GM21528 (cell line): ENCODE data around the gene CDK5RAP3.

Source experiments
- ATAC-seq: cut with Tn5 transposase; IDR thresholded peaks from one replicate; pipeline ENCODE4 v1.9.1; 2021; ENCODE audit warnings: mild to moderate bottlenecking, moderate library complexity; ENCODE audit not compliant: unreplicated experiment, low FRiP score

CDK5RAP3 gene

GRCh38 chr17:47946929-47947397 is 23.9 kb upstream of the CDK5RAP3 start:
- ATAC-seq: no peak

- ATAC-seq: no peak
These were observed 22.2 kb upstream of the CDK5RAP3 start for GRCh38 chr17:47948706-47949196.

- ATAC-seq: no peak
These were observed 21.6 kb upstream of the CDK5RAP3 start for GRCh38 chr17:47949197-47949759.

GRCh38 chr17:47949946-47950345 is 21.0 kb upstream of the CDK5RAP3 start:
- no peak for ATAC-seq

- ATAC-seq: no peak
These were observed 20.5 kb upstream of the CDK5RAP3 start for GRCh38 chr17:47950448-47950847.

GRCh38 chr17:47952171-47953021 is 18.5 kb upstream of the CDK5RAP3 start:
- no peak for ATAC-seq

- no peak for ATAC-seq
These were observed 17.0 kb upstream of the CDK5RAP3 start for GRCh38 chr17:47953909-47954308.

GRCh38 chr17:47955497-47956461 is 15.1 kb upstream of the CDK5RAP3 start:
- ATAC-seq: no peak

- no peak for ATAC-seq
These were observed 13.9 kb upstream of the CDK5RAP3 start for GRCh38 chr17:47956791-47957590.

GRCh38 chr17:47957591-47958490 is 13.1 kb upstream of the CDK5RAP3 start, which contains the start of gene PRR15L:
TSS of gene PRR15L (minus strand) at chr17:47957883. CDS start at chr17:47953234, 4,649 bp downstream.
- ATAC-seq: no peak

- no peak for ATAC-seq
These were observed 10.9 kb upstream of the CDK5RAP3 start for GRCh38 chr17:47959825-47960655.

GRCh38 chr17:47961406-47961805 is 9.5 kb upstream of the CDK5RAP3 start:
- no peak for ATAC-seq

GRCh38 chr17:47962901-47963300 is 8.0 kb upstream of the CDK5RAP3 start:
- no peak for ATAC-seq

- ATAC-seq: no peak
These were observed 6.1 kb upstream of the CDK5RAP3 start for GRCh38 chr17:47964856-47965255.

GRCh38 chr17:47966079-47966519 is 4.8 kb upstream of the CDK5RAP3 start:
- no peak for ATAC-seq

- no peak for ATAC-seq
These were observed 3.2 kb upstream of the CDK5RAP3 start for GRCh38 chr17:47967607-47968252.

GRCh38 chr17:47968836-47969235 is 2.1 kb upstream of the CDK5RAP3 start:
- ATAC-seq: no peak
